Thyroid gland (tissue), 4 donors: ENCODE data around the gene AIG1. TPM values are rescaled to one million over a fixed set of nuclear protein-coding genes. Genes with fewer than 3 reads are reported as not detected.

Experiments
- DNase-seq, 2 donors: peaks; one replicate each; pipeline ENCODE4 v3.0.0-alpha.2; 2019
- H3K27ac ChIP-seq, 3 donors: fragments of 200-600 bp; sonication (generic); 1 replicate in 2 of 3; 2 replicates in 1 of 3; pipeline ENCODE4 v1.5.1; 2016 to 2019; ENCODE audit warnings: mild to moderate bottlenecking in 1 of 3, moderate library complexity in 1 of 3
- H3K27me3 ChIP-seq: fragments of 200-600 bp; sonication (generic); one replicate; pipeline ENCODE4 v1.5.1; 2019
- H3K36me3 ChIP-seq, 2 donors: fragments of 200-600 bp; sonication (generic); one replicate each; pipeline ENCODE4 v1.5.1; 2016 to 2019
- H3K4me1 ChIP-seq, 2 donors: fragments of 200-600 bp; sonication (generic); one replicate each; pipeline ENCODE4 v1.5.1; 2017 to 2019
- H3K4me3 ChIP-seq, 3 donors: fragments of 200-600 bp; sonication (generic); replicated peaks in 1 of 3; 1 replicate in 2 of 3; 2 replicates in 1 of 3; pipeline ENCODE4 v1.5.1; 2016; ENCODE audit warnings: mild to moderate bottlenecking in 1 of 3
- H3K9me3 ChIP-seq: fragments of 200-600 bp; sonication (generic); one replicate; pipeline ENCODE4 v1.5.1; 2017
- CTCF ChIP-seq, 6 experiments: fragments of 200-600 bp in 3 of 6; fragments of 450-650 bp in 3 of 6; sonication (generic) in 3 of 6; IDR thresholded peaks; one replicate each; pipeline ENCODE4 v1.5.1; 2016 to 2019; ENCODE audit warnings: antibody characterized with exemption in 6 of 6, mild to moderate bottlenecking in 2 of 6, inconsistent platforms in 1 of 6, moderate library complexity in 1 of 6
- POLR2A ChIP-seq, 2 donors: fragments of 450-650 bp; IDR thresholded peaks; one replicate each; pipeline ENCODE4 v1.6.1; 2017; ENCODE audit warnings: antibody characterized with exemption in 2 of 2, mild to moderate bottlenecking in 2 of 2, moderate library complexity in 1 of 2
- WGBS, 2 donors: methylation state at CpG; one replicate each; pipeline ENCODE4 v1.1.5; 2017; 5-methylcytosine and 5-hydroxymethylcytosine counted together
- intact Hi-C: fragments of 100-400 bp; cut with DNase I; formaldehyde crosslinking; loops from one replicate; pipeline ENCODE4 v1.15.1; 2023
- total RNA-seq, 4 donors: library from RNA; depleted of rRNA; stranded (reverse); fragments of >200 nt; gene quantifications; one replicate each; pipeline ENCODE4 v1.2.3, GENCODE V29; 2016

The AIG1 gene
- total RNA-seq, 4 donors from 2014 or later, result 57.8 to 101 (median 77.0) TPM

- H3K36me3 ChIP-seq, result no peaks in the 10 kb centered on the region
- intact Hi-C loops, result no loop called here
- no peak overlapping the region for H3K27ac ChIP-seq
- no peaks in the 10 kb centered on the region for H3K4me1 ChIP-seq
- H3K27me3 ChIP-seq, result no peaks in the 10 kb centered on the region
- 61 to 68% methylated on average over 1 of the region's 1 CpG for WGBS, 2 donors
- no peaks in the 10 kb centered on the region for H3K9me3 ChIP-seq
- no peak overlapping the region for H3K4me3 ChIP-seq
- DNase-seq, result no peak
- TF ChIP-seq POLR2A (IDR thresholded peaks at IDR 0.05), result no peak
- no peak for TF ChIP-seq CTCF (IDR thresholded peaks at IDR 0.05)
Observed at GRCh38 chr6:143328876-143329275, 268.2 kb downstream of the AIG1 start.

- Histone ChIP-seq H3K4me3 (no peak overlapping the region), H3K4me1 (no peaks in the 10 kb centered on the region), H3K27ac (no peak overlapping the region), H3K27me3 (no peaks in the 10 kb centered on the region), H3K36me3 (no peaks in the 10 kb centered on the region), H3K9me3 (no peaks in the 10 kb centered on the region)
- intact Hi-C loops, result no loop called here
- no peak for TF ChIP-seq CTCF (IDR thresholded peaks at IDR 0.05)
- 95 to 97% methylated on average over 3 of the region's 3 CpGs for whole genome bisulfite sequencing, 2 donors
- DNase-seq, result no peak
Observed at GRCh38 chr6:143329323-143329722, 268.6 kb downstream of the AIG1 start.

GRCh38 chr6:143331362-143331761, 270.7 kb downstream of the AIG1 start:
- Histone ChIP-seq H3K4me3 (no peak overlapping the region), H3K4me1 (no peaks in the 10 kb centered on the region), H3K36me3 (no peaks in the 10 kb centered on the region), H3K9me3 (no peaks in the 10 kb centered on the region), H3K27me3 (no peaks in the 10 kb centered on the region), H3K27ac (no peak overlapping the region)
- no peak for DNase-seq
- no peak for TF ChIP-seq POLR2A (IDR thresholded peaks at IDR 0.05)
- no peak for TF ChIP-seq CTCF (IDR thresholded peaks at IDR 0.05)
- intact Hi-C loops, result no loop called here
- 97 to 98% methylated on average over 2 of the region's 2 CpGs for WGBS, 2 donors

- Histone ChIP-seq H3K4me3 (no peak overlapping the region), H3K36me3 (no peaks in the 10 kb centered on the region), H3K27me3 (no peaks in the 10 kb centered on the region), H3K27ac (no peak overlapping the region), H3K4me1 (no peaks in the 10 kb centered on the region), H3K9me3 (no peaks in the 10 kb centered on the region)
- WGBS, 2 donors, result 83 to 86% methylated on average over 1 of the region's 1 CpG
- no peak for TF ChIP-seq CTCF (IDR thresholded peaks at IDR 0.05)
- TF ChIP-seq POLR2A (IDR thresholded peaks at IDR 0.05), result no peak
- intact Hi-C loops, result no loop called here
- no peak for DNase-seq
Observed at GRCh38 chr6:143332153-143332845, 271.6 kb downstream of the AIG1 start.

- Histone ChIP-seq H3K4me3 (no peak overlapping the region), H3K9me3 (no peaks in the 10 kb centered on the region), H3K27ac (no peak overlapping the region), H3K36me3 (no peaks in the 10 kb centered on the region), H3K27me3 (no peaks in the 10 kb centered on the region), H3K4me1 (no peaks in the 10 kb centered on the region)
- DNase-seq, result no peak
- TF ChIP-seq POLR2A (IDR thresholded peaks at IDR 0.05), result no peak
- TF ChIP-seq CTCF (IDR thresholded peaks at IDR 0.05), result no peak
- WGBS, 2 donors, result 94% methylated on average over 2 of the region's 2 CpGs
- intact Hi-C loops, result no loop called here
Observed at GRCh38 chr6:143333081-143333480, 272.4 kb downstream of the AIG1 start.
